CD14-positive monocyte (primary cell): Measurements from ENCODE around the gene CA10. TPM values are rescaled to one million over a fixed set of nuclear protein-coding genes. Genes with fewer than 3 reads are reported as not detected.

Experiments
- DNase-seq, 3 donors: peaks; one replicate each; pipeline ENCODE4 v3.0.0-alpha.2; 2011 to 2022
- H2AFZ ChIP-seq: 2 replicates; pipeline ENCODE4 v1.6.0; 2012; ENCODE audit warnings: mild to moderate bottlenecking, low read depth, low read length, inconsistent platforms; ENCODE audit not compliant: insufficient read depth, poor library complexity, severe bottlenecking
- H3K27ac ChIP-seq, 2 donors: 1 replicate in 1 of 2; 2 replicates in 1 of 2; pipeline ENCODE4 v1.5.1; 2012 to 2013; ENCODE audit warnings: low read length in 2 of 2, control low read depth in 1 of 2, inconsistent platforms in 1 of 2, low read depth in 1 of 2, mild to moderate bottlenecking in 1 of 2
- H3K27me3 ChIP-seq, 2 donors: one replicate each; pipeline versions ENCODE4 v1.6.0 to v1.6.1; 2011 to 2013; ENCODE audit warnings: low read length in 2 of 2; ENCODE audit not compliant: control insufficient read depth in 2 of 2, insufficient read depth in 2 of 2
- H3K36me3 ChIP-seq, 2 donors: replicated peaks in 1 of 2; 1 replicate in 1 of 2; 2 replicates in 1 of 2; pipeline versions ENCODE4 v1.5.1 to v1.6.1; 2012 to 2013; ENCODE audit warnings: low read length in 2 of 2, control low read depth in 1 of 2, inconsistent platforms in 1 of 2, mild to moderate bottlenecking in 1 of 2; ENCODE audit not compliant: insufficient read depth in 2 of 2, control insufficient read depth in 1 of 2
- H3K4me1 ChIP-seq, 2 donors: 1 replicate in 1 of 2; 2 replicates in 1 of 2; pipeline versions ENCODE4 v1.5.1 to v1.6.1; 2012 to 2013; ENCODE audit warnings: low read length in 2 of 2, control low read depth in 1 of 2, inconsistent platforms in 1 of 2, mild to moderate bottlenecking in 1 of 2, moderate library complexity in 1 of 2; ENCODE audit not compliant: insufficient read depth in 2 of 2, control insufficient read depth in 1 of 2
- H3K4me2 ChIP-seq: replicated peaks from 2 replicates; pipeline ENCODE3; 2012; ENCODE audit warnings: low read length, moderate library complexity, mild to moderate bottlenecking; ENCODE audit not compliant: poor library complexity, severe bottlenecking; ENCODE audit errors: extremely low read depth
- H3K4me3 ChIP-seq, 3 experiments: fragments of 200-600 bp in 1 of 3; sonication (generic) in 1 of 3; replicated peaks in 1 of 3; 1 replicate in 2 of 3; 2 replicates in 1 of 3; pipeline ENCODE4 v1.5.1; 2011 to 2013; ENCODE audit warnings: low read length in 3 of 3, mild to moderate bottlenecking in 3 of 3, control low read depth in 2 of 3, low read depth in 2 of 3, inconsistent platforms in 1 of 3, moderate library complexity in 1 of 3
- H3K79me2 ChIP-seq: 2 replicates; pipeline ENCODE4 v1.6.0; 2012; ENCODE audit warnings: mild to moderate bottlenecking, control low read depth, inconsistent platforms, low read length, moderate library complexity; ENCODE audit not compliant: insufficient read depth
- H3K9ac ChIP-seq: 2 replicates; pipeline ENCODE4 v1.6.0; 2017; ENCODE audit warnings: low read length, mild to moderate bottlenecking; ENCODE audit not compliant: insufficient read depth, poor library complexity, severe bottlenecking
- H3K9me3 ChIP-seq, 2 donors: replicated peaks in 1 of 2; 1 replicate in 1 of 2; 2 replicates in 1 of 2; pipeline versions ENCODE4 v1.5.1 to v1.6.1; 2012 to 2013; ENCODE audit warnings: low read length in 2 of 2, control low read depth in 1 of 2; ENCODE audit not compliant: control insufficient read depth in 1 of 2, insufficient read depth in 1 of 2
- H4K20me1 ChIP-seq: 2 replicates; pipeline ENCODE4 v1.6.0; 2012; ENCODE audit warnings: mild to moderate bottlenecking, low read length, control low read depth, moderate library complexity; ENCODE audit not compliant: insufficient read depth
- H3K27ac Mint-ChIP-seq, 7 donors: one replicate each; pipeline ENCODE4 v1.8.0; 2020; ENCODE audit warnings: mild to moderate bottlenecking in 7 of 7, mixed read lengths in 7 of 7, moderate library complexity in 6 of 7, inconsistent platforms in 2 of 7
- H3K27me3 Mint-ChIP-seq, 3 donors: one replicate each; pipeline ENCODE4 v1.8.0; 2021 to 2022; ENCODE audit warnings: low read depth in 3 of 3, mild to moderate bottlenecking in 3 of 3, mixed read lengths in 3 of 3, moderate library complexity in 3 of 3, inconsistent platforms in 1 of 3
- H3K36me3 Mint-ChIP-seq, 2 donors: one replicate each; pipeline ENCODE4 v1.8.0; 2020; ENCODE audit warnings: mixed read lengths in 2 of 2, inconsistent platforms in 1 of 2, mild to moderate bottlenecking in 1 of 2
- H3K4me1 Mint-ChIP-seq: one replicate; pipeline ENCODE4 v1.8.0; 2020; ENCODE audit warnings: mild to moderate bottlenecking, mixed read lengths
- H3K4me3 Mint-ChIP-seq, 2 donors: one replicate each; pipeline ENCODE4 v1.8.0; 2020; ENCODE audit warnings: mild to moderate bottlenecking in 2 of 2, mixed read lengths in 2 of 2, moderate library complexity in 1 of 2
- H3K9me3 Mint-ChIP-seq, 7 donors: one replicate each; pipeline ENCODE4 v1.8.0; 2020 to 2022; ENCODE audit warnings: mixed read lengths in 7 of 7, mild to moderate bottlenecking in 6 of 7, moderate library complexity in 6 of 7, inconsistent platforms in 2 of 7
- WGBS: methylation state at CpG from one replicate; pipeline ENCODE4 v1.1.5; 2013; ENCODE audit warnings: missing lambda C conversion rate; ENCODE audit not compliant: insufficient coverage; 5-methylcytosine and 5-hydroxymethylcytosine counted together
- intact Hi-C, 2 donors: fragments of 100-400 bp; cut with micrococcal nuclease; formaldehyde crosslinking; loops; one replicate each; pipeline versions ENCODE4 v1.15.0 to v1.15.1; 2023
- polyA plus RNA-seq, 3 donors: library from polyadenylated mRNA; depleted of rRNA in 1 of 3; unstranded in 2 of 3; stranded (reverse) in 1 of 3; fragments of 300-500 nt in 2 of 3; fragments of >200 nt in 1 of 3; fragmentation: Illumina TruSeq in 2 of 3; gene quantifications; 1 replicate in 2 of 3; 2 replicates in 1 of 3; pipeline ENCODE4 v1.2.3, GENCODE V29; 2012 to 2021
- TF ChIP-seq, protein P1 (sequence below): fragments of 200-600 bp; IDR thresholded peaks from one replicate; pipeline ENCODE4 v1.8.0; 2022; ENCODE audit warnings: antibody characterized with exemption, mild to moderate bottlenecking

Gene CA10
- polyA plus RNA-seq, 3 donors, result not detected

DNA sequence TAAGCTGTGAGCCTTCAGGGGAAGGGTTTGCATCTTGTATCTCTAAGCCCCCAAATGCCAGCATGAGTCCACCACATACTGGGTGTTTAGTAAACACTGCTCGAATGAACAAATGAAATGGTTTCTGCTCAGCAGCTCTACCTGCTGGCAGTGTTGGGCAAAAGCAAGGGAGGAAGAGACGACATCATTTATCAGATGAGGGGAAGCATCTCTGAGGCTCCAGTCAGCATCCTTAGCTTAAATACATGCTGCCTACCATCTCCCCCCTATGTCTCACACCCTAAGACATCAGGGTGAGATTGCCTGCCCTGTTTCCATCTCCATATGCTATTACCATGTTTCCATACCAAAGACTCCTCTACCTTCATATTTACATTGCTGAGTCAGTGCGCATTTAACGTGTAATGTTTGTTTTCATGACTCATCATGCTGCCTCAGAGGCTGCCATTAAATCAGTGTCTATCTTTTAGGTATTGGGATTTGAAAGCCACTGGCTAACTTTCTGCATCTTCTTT lies 518.3 kb downstream of the CA10 start:
- H3K9me3 ChIP-seq, result no peaks in the 10 kb centered on the region
- H3K4me2 ChIP-seq, result no peak overlapping the region
- H3K27me3 ChIP-seq, result no peaks in the 10 kb centered on the region
- H3K36me3 ChIP-seq, result no peaks in the 10 kb centered on the region
- intact Hi-C loops, result no loop called here
- no peak overlapping the region for H2AFZ ChIP-seq
- no peak overlapping the region for H3K9ac ChIP-seq
- H3K9me3 Mint-ChIP-seq, result peaks cover 0 to 3% (median 0%) of the 10 kb centered on the region in 7 donors
- no peak overlapping the region for H3K4me3 Mint-ChIP-seq
- DNase-seq, result no peak
- H3K4me1 Mint-ChIP-seq, result no peaks in the 10 kb centered on the region
- H3K27ac Mint-ChIP-seq, result no peak overlapping the region
- no peaks in the 10 kb centered on the region for H3K4me1 ChIP-seq
- H3K4me3 ChIP-seq, result no peak overlapping the region
- no peaks in the 10 kb centered on the region for H3K79me2 ChIP-seq
- 0% methylated on average over 1 of the region's 4 CpGs for WGBS
- TF ChIP-seq, protein P1, sequence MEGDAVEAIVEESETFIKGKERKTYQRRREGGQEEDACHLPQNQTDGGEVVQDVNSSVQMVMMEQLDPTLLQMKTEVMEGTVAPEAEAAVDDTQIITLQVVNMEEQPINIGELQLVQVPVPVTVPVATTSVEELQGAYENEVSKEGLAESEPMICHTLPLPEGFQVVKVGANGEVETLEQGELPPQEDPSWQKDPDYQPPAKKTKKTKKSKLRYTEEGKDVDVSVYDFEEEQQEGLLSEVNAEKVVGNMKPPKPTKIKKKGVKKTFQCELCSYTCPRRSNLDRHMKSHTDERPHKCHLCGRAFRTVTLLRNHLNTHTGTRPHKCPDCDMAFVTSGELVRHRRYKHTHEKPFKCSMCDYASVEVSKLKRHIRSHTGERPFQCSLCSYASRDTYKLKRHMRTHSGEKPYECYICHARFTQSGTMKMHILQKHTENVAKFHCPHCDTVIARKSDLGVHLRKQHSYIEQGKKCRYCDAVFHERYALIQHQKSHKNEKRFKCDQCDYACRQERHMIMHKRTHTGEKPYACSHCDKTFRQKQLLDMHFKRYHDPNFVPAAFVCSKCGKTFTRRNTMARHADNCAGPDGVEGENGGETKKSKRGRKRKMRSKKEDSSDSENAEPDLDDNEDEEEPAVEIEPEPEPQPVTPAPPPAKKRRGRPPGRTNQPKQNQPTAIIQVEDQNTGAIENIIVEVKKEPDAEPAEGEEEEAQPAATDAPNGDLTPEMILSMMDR, result no peak
- H3K27ac ChIP-seq, result no peak overlapping the region
- H3K36me3 Mint-ChIP-seq, result no peaks in the 10 kb centered on the region
- H4K20me1 ChIP-seq, result no peaks in the 10 kb centered on the region
- peaks cover 2 to 8% (median 6%) of the 10 kb centered on the region in 3 donors for H3K27me3 Mint-ChIP-seq

GRCh38 chr17:51638971-51639370 lies 519.5 kb downstream of the CA10 start:
- Histone ChIP-seq H3K79me2 (no peaks in the 10 kb centered on the region), H2AFZ (no peak overlapping the region), H3K27me3 (no peaks in the 10 kb centered on the region), H3K9ac (no peak overlapping the region), H3K4me1 (no peaks in the 10 kb centered on the region), H3K4me2 (no peak overlapping the region), H3K36me3 (no peaks in the 10 kb centered on the region), H3K4me3 (no peak overlapping the region), H4K20me1 (no peaks in the 10 kb centered on the region), H3K9me3 (no peaks in the 10 kb centered on the region), H3K27ac (no peak overlapping the region)
- Mint-ChIP-seq H3K36me3 (no peaks in the 10 kb centered on the region), H3K9me3 (peaks cover 0 to under 1% (median 0%) of the 10 kb centered on the region in 7 donors), H3K27me3 (peaks cover 0 to 8% (median 7%) of the 10 kb centered on the region in 3 donors), H3K4me1 (no peaks in the 10 kb centered on the region), H3K27ac (no peak overlapping the region), H3K4me3 (no peak overlapping the region)
- intact Hi-C loops, result no loop called here
- DNase-seq, result no peak
- 83% methylated on average over 6 of the region's 6 CpGs for WGBS
- TF ChIP-seq, protein P1, result no peak
